NCI-H187 treated with DMSO at 0.1 percent for 48 hours (cell line): ENCODE results near the gene GALNT10.

Experiments
- DNase-seq: peaks from one replicate; lab custom pipeline; 2025; lab: John Stamatoyannopoulos, UW

GALNT10 gene

DNA sequence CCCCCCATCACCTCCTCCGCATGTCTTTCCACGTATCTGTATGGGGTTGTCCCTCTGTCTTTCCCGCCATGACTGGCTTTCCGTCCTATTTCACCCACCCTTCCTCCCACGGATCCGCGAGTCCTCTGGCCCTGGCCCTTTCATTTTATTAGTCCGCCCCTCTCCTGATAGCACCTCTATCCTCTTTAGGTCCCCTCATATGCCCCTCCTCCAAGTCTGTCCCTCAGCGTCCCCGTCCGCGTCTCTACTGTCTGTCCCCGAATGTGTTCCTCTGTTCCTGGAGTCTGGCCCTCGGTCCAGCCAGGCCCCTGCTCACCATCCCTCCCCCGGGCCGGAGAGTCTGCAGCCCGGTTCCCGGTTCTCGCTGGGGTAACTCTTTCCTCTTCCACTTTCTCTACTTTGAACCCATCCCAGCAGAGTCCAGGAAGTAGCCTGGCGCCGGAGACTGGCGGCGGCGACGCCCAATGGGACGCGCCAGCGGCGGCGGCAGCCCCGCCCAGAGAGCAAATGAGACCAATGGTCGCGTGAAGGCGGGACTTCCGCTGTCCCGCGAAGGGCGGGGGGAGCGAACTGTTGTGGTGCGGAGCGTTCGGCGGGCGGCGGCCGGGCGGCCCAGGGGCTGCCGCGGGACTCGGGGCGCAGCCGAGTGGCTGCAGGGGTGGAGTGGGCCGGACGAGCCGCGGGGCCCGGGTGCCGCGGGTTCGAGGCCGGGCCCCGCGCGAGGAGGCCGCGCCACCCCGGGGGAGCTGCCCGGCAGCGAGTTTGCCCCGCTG is 255.1 kb downstream of the GALNT10 start, which contains the start of gene SAP30L:
Gene SAP30L, plus strand, starts transcription at position 576 of the 773 bp plus-strand sequence. CDS start 608 bp downstream, outside the sequence.
- peak; percentile 23 for DNase-seq

DNA sequence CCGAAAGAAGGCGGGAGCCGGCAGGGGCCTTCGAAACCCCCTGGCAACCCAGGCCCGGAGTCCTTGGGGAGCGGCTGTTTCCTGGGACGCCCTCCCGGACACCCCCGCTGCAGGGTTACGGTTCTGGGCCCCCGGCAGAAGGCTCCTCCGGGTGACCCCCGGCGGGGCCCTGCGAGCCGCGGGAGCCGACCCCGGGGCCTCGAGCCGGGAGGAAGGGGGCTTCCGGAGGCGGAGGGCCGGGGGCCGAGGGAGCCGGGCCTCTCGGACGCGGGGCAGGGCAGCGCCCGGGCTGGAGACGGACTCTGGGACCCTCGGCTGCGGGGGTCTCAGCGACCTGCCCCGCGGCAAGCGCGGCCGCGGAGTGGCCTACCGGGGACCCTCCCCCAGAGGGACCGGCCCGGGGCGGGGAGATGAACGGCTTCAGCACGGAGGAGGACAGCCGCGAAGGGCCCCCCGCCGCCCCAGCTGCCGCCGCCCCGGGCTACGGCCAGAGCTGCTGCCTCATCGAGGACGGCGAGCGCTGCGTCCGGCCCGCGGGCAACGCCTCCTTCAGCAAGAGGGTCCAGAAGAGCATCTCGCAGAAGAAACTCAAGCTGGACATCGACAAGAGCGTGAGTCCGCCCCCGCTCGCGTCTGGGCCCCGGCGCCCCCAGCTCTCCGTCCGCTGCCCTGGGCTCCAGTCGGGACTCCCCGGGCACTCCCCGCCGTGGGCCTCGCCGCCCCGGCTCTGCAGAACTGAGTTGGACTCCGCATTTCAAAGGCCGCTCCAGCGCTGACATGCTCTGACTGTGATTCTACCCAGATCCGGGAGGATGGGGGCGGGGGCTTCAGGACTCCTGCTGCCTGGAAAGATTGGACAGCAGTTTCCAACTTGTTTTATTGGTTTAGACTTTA is 255.9 kb downstream of the GALNT10 start:
- DNase-seq: no peak

DNA sequence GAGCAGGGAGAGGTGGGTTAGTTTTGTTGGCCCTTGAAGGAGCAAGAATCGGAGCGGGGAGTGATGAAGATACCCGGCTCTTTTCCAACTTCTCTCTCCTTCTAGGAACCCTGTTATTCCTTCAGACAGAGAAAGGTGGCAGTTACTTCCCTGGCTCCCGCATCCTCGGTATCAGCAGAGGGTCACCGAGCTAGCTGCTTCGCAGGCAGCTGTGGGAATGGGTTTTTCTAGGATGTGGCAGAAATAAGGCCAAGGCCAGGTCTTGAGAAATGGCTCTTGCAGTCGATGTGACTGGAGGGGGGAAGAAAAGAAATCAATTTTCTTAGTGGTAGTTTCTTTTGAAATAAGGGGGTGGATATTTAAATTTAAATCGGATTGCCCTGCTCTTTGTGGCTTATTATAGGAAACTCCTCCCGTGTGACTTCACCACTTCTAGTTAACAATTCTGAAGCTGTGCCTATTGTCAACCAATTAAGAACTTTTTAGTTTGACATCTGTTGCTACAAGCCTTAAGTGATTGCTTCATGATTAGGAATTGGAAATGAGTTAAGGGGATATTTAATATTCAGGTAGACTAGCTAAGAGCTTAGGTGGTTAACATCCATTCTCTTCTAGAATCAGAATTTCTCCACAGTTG is 256.7 kb downstream of the GALNT10 start:
- no peak for DNase-seq

DNA sequence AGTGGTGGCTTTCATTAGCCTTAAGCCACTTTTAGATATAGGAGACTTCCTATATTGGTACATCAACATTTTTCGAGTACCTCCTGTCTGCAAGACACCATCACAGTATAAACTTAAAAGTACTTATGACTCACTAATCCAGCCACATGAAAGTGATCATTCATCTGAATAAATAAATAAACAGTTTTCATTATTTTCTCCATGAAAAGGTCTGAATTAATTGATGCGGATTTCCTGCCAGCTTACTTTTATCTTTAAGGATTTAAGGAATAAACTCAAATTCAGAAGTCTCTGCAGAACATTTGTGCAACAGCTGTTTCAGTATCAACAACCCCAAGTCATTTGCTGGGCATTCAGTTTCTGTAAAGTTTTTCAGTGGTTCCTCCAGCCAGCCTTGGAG is 259.3 kb downstream of the GALNT10 start:
- no peak for DNase-seq

DNA sequence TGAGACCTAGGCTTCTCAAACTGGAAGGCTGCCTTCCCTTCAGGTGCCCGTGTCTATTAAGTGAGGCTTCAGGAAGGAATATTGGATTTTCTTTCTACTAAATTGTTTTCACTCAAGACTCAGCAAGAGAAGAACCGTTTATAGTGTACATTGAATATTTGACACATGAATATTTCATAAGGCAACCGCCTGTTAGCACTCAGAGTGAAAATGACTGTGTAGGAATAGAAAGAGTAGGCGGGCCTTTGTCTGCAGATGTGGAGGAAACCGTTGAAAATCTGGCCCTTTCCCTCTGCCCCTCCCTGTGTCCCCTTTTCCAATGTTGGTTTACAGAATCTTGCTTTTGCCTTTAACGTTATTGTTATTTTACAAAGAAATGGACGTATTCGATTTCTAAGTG is 261.4 kb downstream of the GALNT10 start:
- no peak for DNase-seq

DNA sequence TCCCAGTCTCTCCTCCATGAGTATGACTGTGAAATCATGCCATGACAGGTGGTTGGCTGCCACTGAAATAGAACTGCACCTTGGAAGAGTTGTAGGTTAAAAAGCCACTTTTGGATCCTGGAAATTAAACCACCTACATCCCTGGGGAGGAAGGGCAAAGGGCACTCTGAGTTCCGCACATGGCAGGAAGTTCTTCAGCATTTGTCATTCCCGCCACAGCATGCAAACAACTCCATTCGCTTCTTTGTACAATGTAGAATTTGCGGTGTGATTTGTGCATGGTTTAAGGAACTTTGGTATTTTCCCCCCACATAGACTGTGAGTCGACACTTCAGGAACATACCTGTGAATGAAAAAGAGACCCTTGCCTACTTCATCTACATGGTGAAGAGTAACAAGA is 265.1 kb downstream of the GALNT10 start:
- DNase-seq: no peak

DNA sequence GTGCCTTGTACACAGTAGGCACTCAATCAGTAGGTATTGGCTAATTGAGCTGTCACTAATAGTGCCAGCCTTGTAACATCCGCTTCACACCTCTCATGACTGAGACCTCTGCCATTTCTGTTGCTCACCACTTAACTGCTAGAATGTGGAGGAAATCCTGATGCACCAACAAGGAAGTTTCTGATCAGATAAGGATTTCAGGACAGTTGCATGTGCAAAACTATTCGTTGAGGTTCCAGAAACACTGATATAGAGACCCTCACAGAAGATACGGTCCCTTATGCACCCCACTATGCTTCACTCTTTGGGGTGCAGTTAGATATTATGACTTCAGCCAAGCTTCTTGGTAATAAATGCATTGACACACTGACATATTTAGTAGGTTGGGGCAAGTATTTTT is 266.0 kb downstream of the GALNT10 start:
- no peak for DNase-seq

DNA sequence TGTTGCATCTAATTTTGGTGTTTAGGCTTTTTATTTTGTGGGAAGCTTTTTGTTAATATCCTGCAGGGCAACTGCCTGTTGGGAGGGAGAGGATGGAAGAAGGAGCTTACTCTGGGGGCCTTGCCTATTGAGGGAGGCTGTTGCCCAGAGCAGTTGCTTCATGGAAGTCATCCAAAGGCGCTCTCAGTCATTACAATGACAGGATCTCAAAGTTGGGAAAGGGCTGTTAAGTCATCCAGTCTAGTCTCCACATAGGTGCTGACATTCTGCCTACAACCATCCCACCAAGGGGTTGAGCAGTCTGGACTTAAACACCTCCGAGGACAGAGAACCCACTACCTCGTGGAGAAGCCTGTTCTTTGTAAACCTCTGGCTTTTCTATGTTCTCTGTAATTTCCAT is 268.5 kb downstream of the GALNT10 start:
- no peak for DNase-seq

DNA sequence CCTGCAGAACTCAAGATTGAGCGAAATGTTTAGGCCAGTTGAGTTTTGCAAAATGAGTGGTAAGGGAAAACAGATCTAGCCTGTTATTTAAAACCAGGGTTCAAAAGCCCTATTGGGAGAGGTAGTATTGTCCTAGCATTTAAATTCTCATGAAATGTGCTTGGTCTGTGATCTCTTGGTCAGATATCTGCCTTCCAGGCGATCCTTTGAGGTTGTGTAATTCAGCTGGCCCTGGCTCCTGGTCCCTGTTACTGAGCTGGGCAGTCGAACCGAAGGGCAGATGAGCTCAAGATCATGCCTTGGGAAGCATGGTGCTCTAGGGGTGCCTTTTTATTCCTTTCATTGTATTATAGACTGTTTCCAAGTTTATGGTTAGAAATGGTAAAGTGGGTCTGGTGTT is 269.6 kb downstream of the GALNT10 start:
- DNase-seq: no peak

DNA sequence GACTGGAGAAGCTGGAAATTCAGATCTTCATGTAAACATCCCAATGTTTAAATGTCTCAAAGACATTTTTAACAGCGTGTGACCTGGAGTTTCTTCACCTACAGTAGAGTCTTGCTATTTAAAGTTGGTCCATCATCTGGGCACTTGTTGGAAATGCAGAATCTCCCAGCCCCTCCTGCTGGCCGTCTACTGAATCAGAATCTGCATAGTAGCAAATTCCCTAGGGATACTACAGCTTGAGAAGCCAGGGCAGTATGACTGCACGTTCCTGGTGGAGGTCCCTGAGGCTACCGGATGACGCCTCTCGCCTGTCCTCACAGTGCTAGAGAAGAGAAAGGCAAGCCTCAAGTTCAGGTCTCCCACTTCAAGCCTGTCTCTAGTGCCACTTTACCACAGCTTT is 271.0 kb downstream of the GALNT10 start:
- peak; percentile 22 for DNase-seq

DNA sequence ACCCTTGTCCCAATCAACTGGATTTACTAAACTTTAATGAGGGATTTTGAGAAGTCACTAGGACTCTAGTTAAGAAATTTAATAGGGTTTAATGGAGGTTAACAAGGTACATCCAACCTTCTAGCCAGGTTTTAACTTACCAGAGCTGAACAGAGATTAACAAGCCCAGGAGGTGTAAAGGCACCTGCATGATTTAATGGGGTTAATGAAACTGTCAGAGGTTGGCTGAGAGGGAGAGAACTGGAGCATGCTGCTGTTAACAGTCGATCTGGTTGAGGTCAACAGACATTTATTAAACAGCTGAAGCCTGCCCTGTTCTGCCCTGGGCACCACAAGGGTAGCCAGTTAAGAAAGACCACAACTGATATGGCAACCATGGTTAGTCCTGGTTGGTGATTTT is 273.9 kb downstream of the GALNT10 start:
- no peak for DNase-seq

DNA sequence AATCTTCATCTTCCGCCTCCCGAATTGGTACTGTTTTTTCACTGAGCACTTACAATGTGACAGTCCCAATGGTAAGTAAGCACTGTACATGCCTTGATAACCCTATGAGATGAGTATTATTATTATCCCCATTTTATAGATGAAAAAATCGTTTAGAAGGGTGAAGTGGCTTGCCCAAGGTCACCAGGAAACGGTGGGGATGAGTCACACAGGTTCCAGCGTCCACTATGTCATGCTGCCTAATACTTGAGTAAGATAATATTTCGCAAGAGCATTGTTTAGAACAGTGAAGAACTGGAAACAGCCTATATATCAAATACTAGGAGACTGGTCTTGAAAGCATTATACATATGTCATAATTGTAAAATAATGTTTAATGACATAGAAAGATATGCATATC is 274.6 kb downstream of the GALNT10 start:
- no peak for DNase-seq

DNA sequence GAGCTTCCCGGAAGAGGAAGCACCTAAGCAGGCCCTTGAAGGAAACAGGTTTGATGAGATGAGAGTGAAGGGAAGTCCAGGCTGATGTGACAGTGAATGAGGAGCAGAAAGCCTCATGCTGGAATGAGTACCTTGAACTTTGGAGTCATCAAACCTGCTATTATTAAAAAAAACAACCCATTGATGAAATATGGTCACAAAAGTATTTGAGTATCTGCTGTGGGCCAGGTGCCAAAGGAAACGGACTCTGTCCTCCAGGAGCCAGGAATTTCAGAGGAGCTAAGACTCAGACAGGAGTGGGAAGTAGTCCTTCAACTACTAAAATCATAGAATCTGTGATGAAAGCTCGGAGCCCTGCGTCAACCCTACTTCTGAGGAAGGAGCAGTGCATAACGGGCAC is 275.6 kb downstream of the GALNT10 start:
- no peak for DNase-seq

DNA sequence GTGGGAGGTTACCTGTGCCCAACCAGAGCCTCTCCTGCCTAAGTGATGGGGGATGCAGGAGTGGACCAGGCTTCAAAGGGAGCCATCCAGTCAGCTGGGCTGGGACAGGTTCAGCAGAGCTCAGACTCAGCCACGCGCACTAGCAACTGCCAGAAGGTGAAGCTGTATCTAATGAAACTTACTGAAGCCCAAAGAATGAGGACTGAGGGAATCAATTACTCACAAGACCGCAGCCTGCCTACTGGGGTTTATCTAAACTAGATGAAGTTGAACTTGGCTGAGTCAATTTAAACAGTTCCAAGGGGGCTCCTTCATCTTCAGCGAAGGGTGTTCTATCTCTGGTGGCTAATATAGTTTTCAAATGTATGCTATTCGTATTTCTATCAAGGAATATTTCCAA is 276.1 kb downstream of the GALNT10 start:
- DNase-seq: no peak

DNA sequence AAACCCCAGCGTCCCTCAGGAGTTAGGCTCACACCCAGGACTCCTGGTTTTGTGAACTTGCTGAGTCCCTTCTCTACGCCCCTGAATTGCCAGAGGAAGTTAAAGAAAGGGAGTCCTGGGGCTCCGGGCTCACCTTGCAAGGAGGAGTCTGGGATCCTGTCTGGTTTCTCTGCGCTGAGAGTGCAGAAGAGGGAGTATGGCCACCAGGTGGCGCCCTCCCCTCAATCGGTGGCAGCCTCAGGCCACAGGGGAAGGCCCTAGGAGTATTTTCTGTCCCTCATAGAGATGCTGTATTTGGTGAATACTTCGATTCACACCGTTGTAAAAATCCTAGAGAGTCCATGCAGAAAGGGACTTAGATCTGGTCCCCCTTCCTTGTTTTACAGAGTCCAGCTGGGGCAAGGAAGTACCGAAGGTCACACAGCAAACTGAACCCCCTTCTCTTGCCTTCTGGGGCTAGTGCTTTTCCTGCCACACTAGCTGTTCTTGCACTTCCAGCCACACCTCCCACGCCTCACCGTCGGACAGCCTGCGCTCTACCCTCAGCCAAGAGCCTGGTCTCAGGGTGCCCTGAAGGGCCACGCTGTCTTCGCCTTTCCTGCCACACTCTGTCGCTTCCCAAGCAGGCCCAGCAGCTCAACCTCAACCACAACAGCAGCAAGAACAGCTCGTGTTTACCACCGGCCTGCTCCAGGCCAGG is 277.3 kb downstream of the GALNT10 start:
- DNase-seq: no peak

DNA sequence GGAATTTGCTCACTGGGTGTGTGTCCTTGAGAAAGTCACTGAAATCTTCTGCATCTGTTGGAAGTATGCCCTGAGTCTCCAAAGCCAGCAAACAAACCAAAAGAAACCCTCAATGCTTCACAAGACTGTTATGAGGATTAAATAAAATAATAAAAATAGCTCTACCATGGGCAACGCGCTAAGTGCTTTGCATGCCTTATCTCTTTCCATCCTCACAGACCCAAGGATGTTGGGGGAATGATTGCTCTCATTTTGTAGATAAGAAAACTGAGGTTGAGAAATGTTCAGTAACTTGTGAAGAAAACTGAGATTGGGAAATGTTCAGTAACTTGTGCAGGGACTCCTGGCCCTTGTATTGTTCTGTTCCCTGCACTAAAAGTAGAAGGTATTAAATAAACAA is 279.6 kb downstream of the GALNT10 start:
- no peak for DNase-seq
